Testis (tissue), 2 donors: Measurements from ENCODE around the gene TRIM16.
"Not testable (repeated sequence)": the region's sequence is repeated elsewhere in the genome, so short reads cannot be mapped to it uniquely, and the experiment has no call there.

Experiments used
- CTCF ChIP-seq, 3 experiments: fragments of 450-650 bp in 2 of 3; fragments of 200-600 bp in 1 of 3; sonication (generic) in 1 of 3; IDR thresholded peaks; one replicate each; pipeline ENCODE4 v1.5.1; 2016 to 2019; ENCODE audit warnings: antibody characterized with exemption in 3 of 3, mild to moderate bottlenecking in 2 of 3, moderate library complexity in 1 of 3
- POLR2A ChIP-seq: fragments of 450-650 bp; IDR thresholded peaks from one replicate; pipeline ENCODE4 v1.6.1; 2017; ENCODE audit warnings: antibody characterized with exemption, mild to moderate bottlenecking, moderate library complexity

GRCh38 chr17:15630930-15631453 is 53.1 kb downstream of the TRIM16 start:
- not testable (repeated sequence) for TF ChIP-seq CTCF (IDR thresholded peaks at IDR 0.05); POLR2A
